ENCODE data around the gene WDFY4.

WDFY4 gene

DNA sequence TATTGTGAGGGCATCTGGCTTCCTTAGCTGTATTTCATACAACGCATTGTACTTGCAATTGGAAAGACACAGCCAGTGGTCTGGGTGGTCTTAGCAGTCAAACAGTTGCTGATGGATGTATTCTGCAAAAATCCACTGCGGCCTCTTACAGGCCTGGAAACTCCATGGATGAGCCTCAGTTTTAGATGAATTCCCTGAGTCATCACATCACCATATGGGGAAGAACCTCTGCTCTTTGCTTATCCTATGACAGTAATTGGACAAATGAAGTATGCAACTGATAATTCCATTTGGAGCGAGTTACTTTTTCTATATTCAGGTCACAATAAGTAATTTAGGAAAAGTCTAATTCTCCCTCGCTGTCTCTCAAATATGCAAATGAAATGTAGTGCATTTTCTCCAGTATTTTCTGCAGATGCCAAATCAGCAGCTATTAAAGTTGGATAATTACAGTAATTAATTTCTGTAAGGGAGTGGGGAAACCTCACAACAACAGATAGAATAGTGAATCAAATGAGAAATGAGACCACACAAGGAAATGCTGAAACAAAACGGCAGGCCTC is 78.8 kb downstream of the WDFY4 start:
- Histone ChIP-seq H3K4me1 (no peaks in the 10 kb centered on the region), H3K27ac (no peak overlapping the region), H3K4me3 (ENCODE audit: low read depth, low read length) (no peak overlapping the region), H3K9me3 (ENCODE audit: control insufficient read depth, low read length) (no peaks in the 10 kb centered on the region), H2AFZ (no peak overlapping the region), H3K79me2 (no peaks in the 10 kb centered on the region), H3K4me2 (ENCODE audit: low read length) (no peak overlapping the region), H3K27me3 (ENCODE audit: control insufficient read depth, insufficient read depth, low read length) (no peaks in the 10 kb centered on the region), H3K36me3 (ENCODE audit: control insufficient read depth, insufficient read depth, low read length) (no peaks in the 10 kb centered on the region), H3K9ac (no peak overlapping the region)
- TF ChIP-seq CTCF (IDR thresholded peaks at IDR 0.05), result no peak

GRCh38 chr10:48764486-48764885 is 79.8 kb downstream of the WDFY4 start:
- Histone ChIP-seq H3K9ac (no peak overlapping the region), H3K9me3 (ENCODE audit: control insufficient read depth, low read length) (no peaks in the 10 kb centered on the region), H3K4me3 (ENCODE audit: low read depth, low read length) (no peak overlapping the region), H3K27ac (no peak overlapping the region), H3K36me3 (ENCODE audit: control insufficient read depth, insufficient read depth, low read length) (no peaks in the 10 kb centered on the region), H3K79me2 (no peaks in the 10 kb centered on the region), H2AFZ (no peak overlapping the region), H3K4me1 (no peaks in the 10 kb centered on the region), H3K4me2 (ENCODE audit: low read length) (no peak overlapping the region), H3K27me3 (ENCODE audit: control insufficient read depth, insufficient read depth, low read length) (no peaks in the 10 kb centered on the region)
- TF ChIP-seq CTCF (IDR thresholded peaks at IDR 0.05), result no peak

DNA sequence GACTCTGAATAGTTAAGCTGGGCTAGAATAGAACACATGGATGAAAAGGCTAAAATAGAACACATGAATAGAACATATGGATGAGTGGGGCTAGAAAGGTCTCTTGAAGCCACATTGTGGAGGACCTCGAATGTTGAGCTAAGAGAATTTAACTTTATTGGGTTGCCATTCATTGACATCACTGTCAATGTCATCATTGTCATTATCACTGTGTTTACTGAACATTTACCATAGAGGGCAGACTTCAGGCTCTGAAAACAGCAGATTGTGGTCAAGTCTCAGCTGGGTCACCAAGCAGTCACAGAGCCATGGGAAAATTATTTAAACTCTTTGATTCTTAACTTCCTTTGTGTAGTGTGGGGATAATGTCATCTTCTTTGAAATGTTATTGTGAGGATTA is 80.4 kb downstream of the WDFY4 start:
- Histone ChIP-seq H3K79me2 (no peaks in the 10 kb centered on the region), H3K27ac (no peak overlapping the region), H3K9ac (no peak overlapping the region), H3K36me3 (ENCODE audit: control insufficient read depth, insufficient read depth, low read length) (no peaks in the 10 kb centered on the region), H3K4me3 (ENCODE audit: low read depth, low read length) (no peak overlapping the region), H3K4me2 (ENCODE audit: low read length) (no peak overlapping the region), H3K27me3 (ENCODE audit: control insufficient read depth, insufficient read depth, low read length) (no peaks in the 10 kb centered on the region), H2AFZ (no peak overlapping the region), H3K9me3 (ENCODE audit: control insufficient read depth, low read length) (no peaks in the 10 kb centered on the region), H3K4me1 (no peaks in the 10 kb centered on the region)
- TF ChIP-seq CTCF (IDR thresholded peaks at IDR 0.05), result no peak

- no peak overlapping the region for H3K4me2 ChIP-seq (ENCODE audit: low read length)
- H3K36me3 ChIP-seq (ENCODE audit: control insufficient read depth, insufficient read depth, low read length), result no peaks in the 10 kb centered on the region
- no peak overlapping the region for H2AFZ ChIP-seq
- H3K79me2 ChIP-seq, result no peaks in the 10 kb centered on the region
- no peak for TF ChIP-seq CTCF (IDR thresholded peaks at IDR 0.05)
- H3K27ac ChIP-seq, result no peak overlapping the region
- H3K9ac ChIP-seq, result no peak overlapping the region
- H3K4me3 ChIP-seq (ENCODE audit: low read depth, low read length), result no peak overlapping the region
- no peaks in the 10 kb centered on the region for H3K9me3 ChIP-seq (ENCODE audit: control insufficient read depth, low read length)
- no peaks in the 10 kb centered on the region for H3K27me3 ChIP-seq (ENCODE audit: control insufficient read depth, insufficient read depth, low read length)
- H3K4me1 ChIP-seq, result no peaks in the 10 kb centered on the region
These were observed 80.9 kb downstream of the WDFY4 start for GRCh38 chr10:48765527-48765926.

GRCh38 chr10:48767373-48768143 is 82.9 kb downstream of the WDFY4 start:
- no peaks in the 10 kb centered on the region for H3K36me3 ChIP-seq (ENCODE audit: control insufficient read depth, insufficient read depth, low read length)
- H2AFZ ChIP-seq, result no peak overlapping the region
- H3K27ac ChIP-seq, result no peak overlapping the region
- H3K4me3 ChIP-seq (ENCODE audit: low read depth, low read length), result no peak overlapping the region
- no peak for TF ChIP-seq CTCF (IDR thresholded peaks at IDR 0.05)
- H3K4me2 ChIP-seq (ENCODE audit: low read length), result no peak overlapping the region
- H3K9ac ChIP-seq, result no peak overlapping the region
- no peaks in the 10 kb centered on the region for H3K4me1 ChIP-seq
- no peaks in the 10 kb centered on the region for H3K79me2 ChIP-seq
- H3K27me3 ChIP-seq (ENCODE audit: control insufficient read depth, insufficient read depth, low read length), result no peaks in the 10 kb centered on the region
- H3K9me3 ChIP-seq (ENCODE audit: control insufficient read depth, low read length), result no peaks in the 10 kb centered on the region
